Activated CD4-positive, alpha-beta T cell treated with anti-CD3 and anti-CD28 coated beads, Interleukin-2, amount 50 U/mL, for 4 hours (primary cell): Measurements from ENCODE around the gene FAM83D.

Experiments used
- DNase-seq, 2 experiments: peaks; one replicate each; pipeline ENCODE4 v3.0.0-alpha.2; 2020

Gene FAM83D

GRCh38 chr20:38926142-38926933 lies at the start of gene FAM83D:
FAM83D (plus strand) TSS chr20:38926417; CDS start chr20:38926443, 26 bp downstream.
- peak; percentile 86 to 87 for DNase-seq

GRCh38 chr20:38877483-38877882 lies 48.7 kb upstream of the FAM83D start:
- no peak for DNase-seq

- no peak for DNase-seq
These were observed 47.4 kb upstream of the FAM83D start for GRCh38 chr20:38878866-38879265.

- DNase-seq = no peak
These were observed 45.1 kb upstream of the FAM83D start for GRCh38 chr20:38880952-38881735.

GRCh38 chr20:38881806-38882440 lies 44.3 kb upstream of the FAM83D start:
- DNase-seq = no peak

- DNase-seq = no peak
These were observed 43.6 kb upstream of the FAM83D start for GRCh38 chr20:38882600-38882999.

GRCh38 chr20:38883081-38883980 lies 42.9 kb upstream of the FAM83D start:
- no peak for DNase-seq

GRCh38 chr20:38883981-38884733 lies 42.1 kb upstream of the FAM83D start:
- DNase-seq = no peak

- no peak for DNase-seq
These were observed 40.9 kb upstream of the FAM83D start for GRCh38 chr20:38885357-38885756.

GRCh38 chr20:38888059-38888831 lies 38.0 kb upstream of the FAM83D start:
- no peak for DNase-seq

GRCh38 chr20:38889050-38889449 lies 37.2 kb upstream of the FAM83D start:
- no peak for DNase-seq

GRCh38 chr20:38889792-38890496 lies 36.3 kb upstream of the FAM83D start:
- no peak for DNase-seq

- no peak for DNase-seq
These were observed 35.8 kb upstream of the FAM83D start for GRCh38 chr20:38890497-38890818.

- no peak for DNase-seq
These were observed 33.9 kb upstream of the FAM83D start for GRCh38 chr20:38892091-38892981.

- DNase-seq = no peak
These were observed 33.1 kb upstream of the FAM83D start for GRCh38 chr20:38893056-38893564.

- peak; percentile 79 to 80 for DNase-seq
These were observed 32.6 kb upstream of the FAM83D start for GRCh38 chr20:38893565-38894090.

- DNase-seq = no peak
These were observed 31.9 kb upstream of the FAM83D start for GRCh38 chr20:38894091-38894847.
